Measurements from ENCODE around the gene LAMC1.

The LAMC1 gene

GRCh38 chr1:183180634-183181056 is 157.4 kb downstream of the LAMC1 start:
- H3K4me3 ChIP-seq (ENCODE audit: low read length): no peak overlapping the region

GRCh38 chr1:183185941-183186490 is 162.8 kb downstream of the LAMC1 start, which contains the start of gene LAMC2:
LAMC2 (plus strand) TSS chr1:183186264; CDS start chr1:183186353, 89 bp downstream.
- peak; percentile 38 for TF ChIP-seq CTCF (IDR thresholded peaks at IDR 0.05; ENCODE audit: insufficient read depth, low read depth, low read length, missing control alignments)
- H3K4me3 ChIP-seq (ENCODE audit: low read length): peak within 1 kb of the TSS; percentile 90
- peak; percentile 98 for DNase-seq (ENCODE audit: low read depth)

More at GRCh38 chr1:183180634-183181056, 157.4 kb downstream of the LAMC1 start:
- DNase-seq (ENCODE audit: low read depth): peak; percentile 93
- no peak for TF ChIP-seq CTCF (IDR thresholded peaks at IDR 0.05; ENCODE audit: insufficient read depth, low read depth, low read length, missing control alignments)

GRCh38 chr1:183186841-183187240 is 163.6 kb downstream of the LAMC1 start:
- DNase-seq (ENCODE audit: low read depth): no peak
- TF ChIP-seq CTCF (IDR thresholded peaks at IDR 0.05; ENCODE audit: insufficient read depth, low read depth, low read length, missing control alignments): no peak
- peak overlapping the region; percentile 90 for H3K4me3 ChIP-seq (ENCODE audit: low read length)

- no peak for TF ChIP-seq CTCF (IDR thresholded peaks at IDR 0.05; ENCODE audit: insufficient read depth, low read depth, low read length, missing control alignments)
- no peak for DNase-seq (ENCODE audit: low read depth)
- peak overlapping the region; percentile 90 for H3K4me3 ChIP-seq (ENCODE audit: low read length)
These were observed 165.0 kb downstream of the LAMC1 start for GRCh38 chr1:183188240-183188639.

- no peak overlapping the region for H3K4me3 ChIP-seq (ENCODE audit: low read length)
- TF ChIP-seq CTCF (IDR thresholded peaks at IDR 0.05; ENCODE audit: insufficient read depth, low read depth, low read length, missing control alignments): no peak
These were observed 168.6 kb downstream of the LAMC1 start for GRCh38 chr1:183191833-183192232.

GRCh38 chr1:183193963-183194525 is 170.8 kb downstream of the LAMC1 start:
- no peak for TF ChIP-seq CTCF (IDR thresholded peaks at IDR 0.05; ENCODE audit: insufficient read depth, low read depth, low read length, missing control alignments)
- no peak for DNase-seq (ENCODE audit: low read depth)

More at GRCh38 chr1:183191833-183192232, 168.6 kb downstream of the LAMC1 start:
- peak; percentile 88 for DNase-seq (ENCODE audit: low read depth)

More at GRCh38 chr1:183193963-183194525, 170.8 kb downstream of the LAMC1 start:
- H3K4me3 ChIP-seq (ENCODE audit: low read length): no peak overlapping the region
